HCT116 (cell line): ENCODE results near the gene LRP11.

Experiments
- RAD21 ChIP-seq: IDR thresholded peaks from 2 replicates; pipeline ENCODE4 v1.6.1; 2012; ENCODE audit warnings: low read depth, mild to moderate bottlenecking
- SP1 ChIP-seq: IDR thresholded peaks from 2 replicates; pipeline ENCODE4 v1.6.1; 2012; ENCODE audit warnings: low read depth
- SRF ChIP-seq: IDR thresholded peaks from 2 replicates; pipeline ENCODE4 v1.6.1; 2012; ENCODE audit warnings: low read depth
- YY1 ChIP-seq: IDR thresholded peaks from 2 replicates; pipeline ENCODE4 v1.6.1; 2011; ENCODE audit warnings: low read length, low read depth, moderate library complexity, mild to moderate bottlenecking; ENCODE audit not compliant: insufficient replicate concordance; ENCODE audit errors: extremely low read depth
- ZFX ChIP-seq: fragments of 450-650 bp; IDR thresholded peaks from 2 replicates; pipeline ENCODE4 v1.6.1; 2017
- TF ChIP-seq, protein P1 (sequence below), 3 experiments: fragments of 200-600 bp in 1 of 3; sonication (generic) in 1 of 3; IDR thresholded peaks in 2 of 3; conservative IDR thresholded peaks in 1 of 3; 2 replicates each; pipeline ENCODE4 v1.5.1; 2012 to 2017; ENCODE audit warnings: low read depth in 2 of 3, low read length in 2 of 3, antibody characterized with exemption in 1 of 3, borderline replicate concordance in 1 of 3, control low read depth in 1 of 3, mild to moderate bottlenecking in 1 of 3, mixed read lengths in 1 of 3, mixed run types in 1 of 3, moderate library complexity in 1 of 3; ENCODE audit not compliant: insufficient read depth in 1 of 3

DNA sequence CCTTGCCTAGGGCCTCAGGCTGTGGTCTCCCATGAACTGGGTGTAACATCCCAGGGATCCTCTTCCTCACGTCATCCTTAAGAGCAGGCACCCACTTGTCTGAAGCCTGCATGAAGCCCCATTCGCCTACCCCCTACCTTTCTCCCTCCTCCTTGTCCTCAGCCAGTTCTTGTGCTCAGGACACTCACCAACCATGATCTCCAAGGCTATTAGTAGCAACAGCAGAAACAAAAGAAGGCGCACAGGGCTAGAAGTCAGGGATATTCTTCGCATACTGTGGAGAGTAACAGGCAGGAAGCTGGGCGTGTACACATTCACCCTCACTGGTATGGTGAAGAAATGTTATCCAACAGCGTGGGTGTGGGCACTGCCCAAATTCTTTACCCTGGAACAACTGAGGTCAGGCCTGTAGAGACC lies 26.5 kb upstream of the LRP11 start:
- TF ChIP-seq, protein P1, sequence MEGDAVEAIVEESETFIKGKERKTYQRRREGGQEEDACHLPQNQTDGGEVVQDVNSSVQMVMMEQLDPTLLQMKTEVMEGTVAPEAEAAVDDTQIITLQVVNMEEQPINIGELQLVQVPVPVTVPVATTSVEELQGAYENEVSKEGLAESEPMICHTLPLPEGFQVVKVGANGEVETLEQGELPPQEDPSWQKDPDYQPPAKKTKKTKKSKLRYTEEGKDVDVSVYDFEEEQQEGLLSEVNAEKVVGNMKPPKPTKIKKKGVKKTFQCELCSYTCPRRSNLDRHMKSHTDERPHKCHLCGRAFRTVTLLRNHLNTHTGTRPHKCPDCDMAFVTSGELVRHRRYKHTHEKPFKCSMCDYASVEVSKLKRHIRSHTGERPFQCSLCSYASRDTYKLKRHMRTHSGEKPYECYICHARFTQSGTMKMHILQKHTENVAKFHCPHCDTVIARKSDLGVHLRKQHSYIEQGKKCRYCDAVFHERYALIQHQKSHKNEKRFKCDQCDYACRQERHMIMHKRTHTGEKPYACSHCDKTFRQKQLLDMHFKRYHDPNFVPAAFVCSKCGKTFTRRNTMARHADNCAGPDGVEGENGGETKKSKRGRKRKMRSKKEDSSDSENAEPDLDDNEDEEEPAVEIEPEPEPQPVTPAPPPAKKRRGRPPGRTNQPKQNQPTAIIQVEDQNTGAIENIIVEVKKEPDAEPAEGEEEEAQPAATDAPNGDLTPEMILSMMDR (IDR thresholded peaks at IDR 0.05 in 2 of 3, conservative IDR thresholded peaks at IDR 0.05 in 1 of 3; ENCODE audit: borderline replicate concordance in 1 of 3, insufficient read depth in 1 of 3, low read depth in 2 of 3, low read length in 2 of 3): no peak
- TF ChIP-seq ZFX: no peak
- no peak for TF ChIP-seq SP1
- no peak for TF ChIP-seq YY1
- TF ChIP-seq SRF: no peak
- TF ChIP-seq RAD21: no peak
